ENCODE measurements around the gene SLC44A5.
"Not testable (repeated sequence)": the region's sequence is repeated elsewhere in the genome, so short reads cannot be mapped to it uniquely, and the experiment has no call there.

Gene SLC44A5

DNA sequence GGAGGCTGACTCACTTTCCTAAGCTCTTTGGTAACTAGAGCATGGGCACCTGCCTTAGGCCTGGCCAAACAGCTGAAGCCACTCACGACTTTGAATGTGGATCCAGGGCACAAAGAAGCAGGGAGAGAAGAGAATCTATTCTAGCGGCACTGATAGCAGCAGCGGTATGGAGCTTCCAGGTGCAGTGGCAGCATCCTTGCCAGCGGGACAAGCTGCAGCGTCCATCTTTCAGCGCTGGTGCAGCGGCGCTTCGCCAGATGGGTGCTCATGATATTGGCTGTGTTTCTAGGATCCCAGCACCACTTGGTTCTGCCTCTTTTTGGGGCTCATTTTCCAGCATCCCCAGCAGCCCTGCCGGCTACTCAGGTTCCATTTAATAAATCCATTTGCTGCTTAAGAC, 184.2 kb downstream of the SLC44A5 start:
- Histone ChIP-seq H3K9ac (ENCODE audit: low read depth, low read length) (no peak overlapping the region), H3K9me3 (ENCODE audit: control insufficient read depth, insufficient read depth, low read length) (no peaks in the 10 kb centered on the region), H3K36me3 (ENCODE audit: control insufficient read depth, insufficient read depth, low read length) (no peaks in the 10 kb centered on the region), H3K4me1 (ENCODE audit: control insufficient read depth, insufficient read depth, low read length) (no peaks in the 10 kb centered on the region), H3K27me3 (ENCODE audit: control insufficient read depth, insufficient read depth, low read length) (no peaks in the 10 kb centered on the region), H3K4me3 (ENCODE audit: low read depth, low read length) (no peak overlapping the region)

GRCh38 chr1:75425001-75425650, 185.8 kb downstream of the SLC44A5 start:
- H3K9me3 ChIP-seq (ENCODE audit: control insufficient read depth, insufficient read depth, low read length), result no peaks in the 10 kb centered on the region
- no peak overlapping the region for H3K9ac ChIP-seq (ENCODE audit: low read depth, low read length)

DNA sequence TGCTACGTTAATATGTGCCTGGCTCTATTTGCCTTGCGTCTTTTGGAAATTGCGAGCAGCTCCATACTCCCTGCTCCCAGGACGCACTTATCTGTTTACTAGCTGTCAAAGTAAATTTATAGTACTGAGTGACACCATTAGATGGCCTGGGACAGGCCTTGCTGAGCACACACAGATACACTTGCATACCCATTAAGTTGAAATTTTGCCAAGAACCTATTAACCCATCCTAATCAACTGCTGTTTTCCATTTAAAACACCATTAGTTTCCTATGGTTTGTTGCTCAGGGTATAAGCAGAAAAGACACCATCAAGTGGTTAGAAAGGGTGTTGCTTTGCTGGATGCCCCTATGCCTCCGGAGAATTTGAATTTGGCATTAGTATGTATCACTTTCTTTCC, 187.3 kb downstream of the SLC44A5 start:
- H3K36me3 ChIP-seq (ENCODE audit: control insufficient read depth, insufficient read depth, low read length), result no peaks in the 10 kb centered on the region
- no peaks in the 10 kb centered on the region for H3K4me1 ChIP-seq (ENCODE audit: control insufficient read depth, insufficient read depth, low read length)
- H3K4me3 ChIP-seq (ENCODE audit: low read depth, low read length), result no peak overlapping the region
- no peak overlapping the region for H3K9ac ChIP-seq (ENCODE audit: low read depth, low read length)
- no peaks in the 10 kb centered on the region for H3K9me3 ChIP-seq (ENCODE audit: control insufficient read depth, insufficient read depth, low read length)
- no peaks in the 10 kb centered on the region for H3K27me3 ChIP-seq (ENCODE audit: control insufficient read depth, insufficient read depth, low read length)

More at GRCh38 chr1:75425001-75425650, 185.8 kb downstream of the SLC44A5 start:
- Histone ChIP-seq H3K4me1 (ENCODE audit: control insufficient read depth, insufficient read depth, low read length) (no peaks in the 10 kb centered on the region), H3K27me3 (ENCODE audit: control insufficient read depth, insufficient read depth, low read length) (no peaks in the 10 kb centered on the region), H3K4me3 (ENCODE audit: low read depth, low read length) (no peak overlapping the region), H3K36me3 (ENCODE audit: control insufficient read depth, insufficient read depth, low read length) (no peaks in the 10 kb centered on the region)

DNA sequence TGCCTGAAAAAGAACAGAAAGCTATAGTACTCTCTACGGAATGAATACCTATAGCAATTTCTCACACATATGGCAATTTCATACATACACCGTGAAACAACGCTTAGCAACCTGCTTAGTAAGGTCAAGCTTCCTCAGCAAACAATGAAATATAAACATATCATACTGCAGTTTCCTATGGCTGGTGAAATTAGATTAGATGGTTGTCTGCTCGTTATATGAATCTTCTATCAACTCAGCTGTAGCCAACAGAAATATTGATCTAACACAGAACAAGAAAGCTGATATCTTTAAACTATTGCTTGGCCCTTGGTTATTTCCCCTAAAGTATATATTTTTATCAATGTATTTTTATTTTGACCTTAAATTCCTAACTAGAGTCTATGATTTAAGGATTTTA, 187.8 kb downstream of the SLC44A5 start:
- no peaks in the 10 kb centered on the region for H3K4me1 ChIP-seq (ENCODE audit: control insufficient read depth, insufficient read depth, low read length)
- H3K9ac ChIP-seq (ENCODE audit: low read depth, low read length), result no peak overlapping the region
- H3K9me3 ChIP-seq (ENCODE audit: control insufficient read depth, insufficient read depth, low read length), result no peaks in the 10 kb centered on the region
- no peaks in the 10 kb centered on the region for H3K27me3 ChIP-seq (ENCODE audit: control insufficient read depth, insufficient read depth, low read length)
- H3K36me3 ChIP-seq (ENCODE audit: control insufficient read depth, insufficient read depth, low read length), result no peaks in the 10 kb centered on the region
- no peak overlapping the region for H3K4me3 ChIP-seq (ENCODE audit: low read depth, low read length)

- Histone ChIP-seq H3K4me1 (ENCODE audit: control insufficient read depth, insufficient read depth, low read length) (no peaks in the 10 kb centered on the region), H3K9me3 (ENCODE audit: control insufficient read depth, insufficient read depth, low read length) (no peaks in the 10 kb centered on the region), H3K9ac (ENCODE audit: low read depth, low read length) (no peak overlapping the region), H3K36me3 (ENCODE audit: control insufficient read depth, insufficient read depth, low read length) (no peaks in the 10 kb centered on the region), H3K27me3 (ENCODE audit: control insufficient read depth, insufficient read depth, low read length) (no peaks in the 10 kb centered on the region), H3K4me3 (ENCODE audit: low read depth, low read length) (no peak overlapping the region)
These were observed 189.5 kb downstream of the SLC44A5 start for GRCh38 chr1:75421371-75421770.

DNA sequence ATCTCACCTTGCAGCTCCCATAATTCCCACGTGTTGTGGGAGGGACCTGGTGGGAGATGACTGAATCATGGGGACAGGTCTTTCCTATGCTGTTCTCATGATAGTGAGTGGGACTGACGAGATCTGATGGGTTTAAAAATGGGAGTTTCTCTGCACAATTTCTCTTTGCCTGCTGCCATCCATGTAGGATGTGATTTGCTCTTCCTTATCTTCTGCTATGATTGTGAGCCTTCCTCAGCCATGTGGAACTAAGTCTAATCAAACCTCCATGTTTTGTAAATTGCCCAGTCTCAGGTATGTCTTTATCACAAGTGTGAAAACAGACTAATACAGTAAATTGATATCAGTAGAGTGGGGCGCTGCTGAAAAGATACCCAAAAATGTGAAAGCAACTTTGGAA, 195.7 kb downstream of the SLC44A5 start:
- H3K4me3 ChIP-seq (ENCODE audit: low read depth, low read length), result no peak overlapping the region
- H3K9ac ChIP-seq (ENCODE audit: low read depth, low read length), result no peak overlapping the region
- H3K27me3 ChIP-seq (ENCODE audit: control insufficient read depth, insufficient read depth, low read length), result no peaks in the 10 kb centered on the region
- no peaks in the 10 kb centered on the region for H3K4me1 ChIP-seq (ENCODE audit: control insufficient read depth, insufficient read depth, low read length)
- no peaks in the 10 kb centered on the region for H3K9me3 ChIP-seq (ENCODE audit: control insufficient read depth, insufficient read depth, low read length)
- H3K36me3 ChIP-seq (ENCODE audit: control insufficient read depth, insufficient read depth, low read length), result no peaks in the 10 kb centered on the region

GRCh38 chr1:75412616-75413015, 198.3 kb downstream of the SLC44A5 start:
- H3K27me3 ChIP-seq (ENCODE audit: control insufficient read depth, insufficient read depth, low read length), result no peaks in the 10 kb centered on the region
- H3K9me3 ChIP-seq (ENCODE audit: control insufficient read depth, insufficient read depth, low read length), result no peaks in the 10 kb centered on the region
- H3K4me1 ChIP-seq (ENCODE audit: control insufficient read depth, insufficient read depth, low read length), result no peaks in the 10 kb centered on the region

GRCh38 chr1:75404681-75405080, 206.2 kb downstream of the SLC44A5 start:
- not testable (repeated sequence) for H3K27me3 ChIP-seq (ENCODE audit: control insufficient read depth, insufficient read depth, low read length); H3K9me3 ChIP-seq (ENCODE audit: control insufficient read depth, insufficient read depth, low read length); H3K9ac ChIP-seq (ENCODE audit: low read depth, low read length); H3K4me1 ChIP-seq (ENCODE audit: control insufficient read depth, insufficient read depth, low read length); H3K4me3 ChIP-seq (ENCODE audit: low read depth, low read length); H3K36me3 ChIP-seq (ENCODE audit: control insufficient read depth, insufficient read depth, low read length)

More at GRCh38 chr1:75412616-75413015, 198.3 kb downstream of the SLC44A5 start:
- H3K4me3 ChIP-seq (ENCODE audit: low read depth, low read length), result no peak overlapping the region
- H3K9ac ChIP-seq (ENCODE audit: low read depth, low read length), result no peak overlapping the region
- H3K36me3 ChIP-seq (ENCODE audit: control insufficient read depth, insufficient read depth, low read length), result no peaks in the 10 kb centered on the region

DNA sequence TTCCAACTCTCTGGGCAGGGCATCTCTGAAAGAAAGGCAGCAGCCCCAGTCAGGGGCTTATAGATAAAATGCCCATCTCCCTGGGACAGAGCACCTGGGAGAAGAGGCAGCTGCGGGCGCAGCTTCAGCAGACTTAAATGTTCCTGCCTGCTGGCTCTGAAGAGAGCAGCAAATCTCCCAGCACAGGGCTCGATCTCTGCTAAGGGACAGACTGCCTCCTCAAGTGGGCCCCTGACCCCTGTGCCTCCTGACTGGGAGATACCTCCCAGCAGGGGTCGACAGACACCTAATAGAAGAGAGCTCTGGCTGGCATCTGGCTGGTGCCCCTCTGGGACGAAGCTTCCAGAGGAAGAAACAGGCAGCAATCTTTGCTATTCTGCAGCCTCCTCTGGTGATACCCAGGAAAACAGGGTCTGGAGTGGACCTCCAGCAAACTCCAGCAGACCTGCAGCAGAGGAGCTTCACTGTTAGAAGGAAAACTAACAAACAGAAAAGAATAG, 207.7 kb downstream of the SLC44A5 start:
- H3K36me3 ChIP-seq (ENCODE audit: control insufficient read depth, insufficient read depth, low read length); H3K9me3 ChIP-seq (ENCODE audit: control insufficient read depth, insufficient read depth, low read length); H3K4me3 ChIP-seq (ENCODE audit: low read depth, low read length); H3K4me1 ChIP-seq (ENCODE audit: control insufficient read depth, insufficient read depth, low read length); H3K9ac ChIP-seq (ENCODE audit: low read depth, low read length); H3K27me3 ChIP-seq (ENCODE audit: control insufficient read depth, insufficient read depth, low read length): not testable (repeated sequence)

GRCh38 chr1:75400716-75401115, 210.2 kb downstream of the SLC44A5 start:
- Histone ChIP-seq H3K9ac (ENCODE audit: low read depth, low read length) (no peak overlapping the region), H3K9me3 (ENCODE audit: control insufficient read depth, insufficient read depth, low read length) (no peaks in the 10 kb centered on the region), H3K27me3 (ENCODE audit: control insufficient read depth, insufficient read depth, low read length) (no peaks in the 10 kb centered on the region), H3K4me3 (ENCODE audit: low read depth, low read length) (no peak overlapping the region), H3K4me1 (ENCODE audit: control insufficient read depth, insufficient read depth, low read length) (no peaks in the 10 kb centered on the region), H3K36me3 (ENCODE audit: control insufficient read depth, insufficient read depth, low read length) (no peaks in the 10 kb centered on the region)

- H3K27me3 ChIP-seq (ENCODE audit: control insufficient read depth, insufficient read depth, low read length), result no peaks in the 10 kb centered on the region
- no peak overlapping the region for H3K9ac ChIP-seq (ENCODE audit: low read depth, low read length)
- H3K36me3 ChIP-seq (ENCODE audit: control insufficient read depth, insufficient read depth, low read length), result no peaks in the 10 kb centered on the region
- H3K9me3 ChIP-seq (ENCODE audit: control insufficient read depth, insufficient read depth, low read length), result no peaks in the 10 kb centered on the region
- H3K4me1 ChIP-seq (ENCODE audit: control insufficient read depth, insufficient read depth, low read length), result no peaks in the 10 kb centered on the region
- no peak overlapping the region for H3K4me3 ChIP-seq (ENCODE audit: low read depth, low read length)
These were observed 214.2 kb downstream of the SLC44A5 start for GRCh38 chr1:75396745-75397144.

GRCh38 chr1:75396260-75396659, 214.7 kb downstream of the SLC44A5 start:
- H3K4me1 ChIP-seq (ENCODE audit: control insufficient read depth, insufficient read depth, low read length), result no peaks in the 10 kb centered on the region
- no peaks in the 10 kb centered on the region for H3K9me3 ChIP-seq (ENCODE audit: control insufficient read depth, insufficient read depth, low read length)
- no peak overlapping the region for H3K4me3 ChIP-seq (ENCODE audit: low read depth, low read length)
- no peak overlapping the region for H3K9ac ChIP-seq (ENCODE audit: low read depth, low read length)
- H3K27me3 ChIP-seq (ENCODE audit: control insufficient read depth, insufficient read depth, low read length), result no peaks in the 10 kb centered on the region
- no peaks in the 10 kb centered on the region for H3K36me3 ChIP-seq (ENCODE audit: control insufficient read depth, insufficient read depth, low read length)
